HG02938 (cell line): Measurements from ENCODE around the gene PPHLN1.

Source experiments
- ATAC-seq: cut with Tn5 transposase; IDR thresholded peaks from one replicate; pipeline ENCODE4 v1.9.1; 2021; ENCODE audit warnings: mild to moderate bottlenecking, moderate library complexity; ENCODE audit not compliant: unreplicated experiment

PPHLN1 gene

GRCh38 chr12:42477941-42478340 lies 152.0 kb downstream of the PPHLN1 start:
- no peak for ATAC-seq

- ATAC-seq = no peak
These were observed 155.4 kb downstream of the PPHLN1 start for GRCh38 chr12:42481368-42481767.

GRCh38 chr12:42482041-42482747 lies 156.2 kb downstream of the PPHLN1 start:
- no peak for ATAC-seq

- ATAC-seq = peak; percentile 61
These were observed 157.0 kb downstream of the PPHLN1 start for GRCh38 chr12:42482748-42483520.

DNA sequence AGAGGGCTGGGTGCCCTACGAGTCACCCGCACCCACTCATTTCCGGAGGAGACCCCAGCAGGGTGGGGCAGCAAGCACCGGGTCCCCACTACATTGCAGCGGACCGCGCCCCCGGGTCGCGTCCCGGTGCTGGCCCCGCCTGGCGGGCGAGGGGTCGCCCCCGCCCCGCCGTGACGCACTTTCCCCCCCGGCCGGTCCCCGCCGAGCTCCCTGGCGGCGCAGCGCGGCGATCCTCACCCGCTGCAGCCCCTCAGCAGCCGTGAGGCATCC lies 157.5 kb downstream of the PPHLN1 start:
- ATAC-seq = peak; percentile 27

- no peak for ATAC-seq
These were observed 159.0 kb downstream of the PPHLN1 start for GRCh38 chr12:42484996-42485395.

DNA sequence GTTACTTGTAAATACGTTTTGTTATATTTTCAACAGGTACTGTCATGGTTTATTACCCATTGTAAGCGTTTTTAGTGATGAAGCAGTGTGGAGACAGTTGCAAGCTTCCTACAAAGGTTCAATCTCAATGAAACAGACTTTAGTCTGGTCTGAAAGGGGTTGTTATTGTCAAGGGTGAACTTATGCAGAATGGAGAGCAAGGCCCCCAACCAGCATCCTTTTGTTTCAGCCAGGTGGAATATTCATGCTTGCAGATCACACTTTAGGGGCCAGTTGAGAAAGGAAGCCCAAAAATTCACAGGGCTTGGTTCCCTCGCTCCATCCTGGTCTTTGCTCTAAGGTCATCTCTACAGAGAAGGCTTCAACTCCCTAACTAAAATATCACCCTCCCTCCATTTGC lies 159.9 kb downstream of the PPHLN1 start:
- ATAC-seq = no peak

DNA sequence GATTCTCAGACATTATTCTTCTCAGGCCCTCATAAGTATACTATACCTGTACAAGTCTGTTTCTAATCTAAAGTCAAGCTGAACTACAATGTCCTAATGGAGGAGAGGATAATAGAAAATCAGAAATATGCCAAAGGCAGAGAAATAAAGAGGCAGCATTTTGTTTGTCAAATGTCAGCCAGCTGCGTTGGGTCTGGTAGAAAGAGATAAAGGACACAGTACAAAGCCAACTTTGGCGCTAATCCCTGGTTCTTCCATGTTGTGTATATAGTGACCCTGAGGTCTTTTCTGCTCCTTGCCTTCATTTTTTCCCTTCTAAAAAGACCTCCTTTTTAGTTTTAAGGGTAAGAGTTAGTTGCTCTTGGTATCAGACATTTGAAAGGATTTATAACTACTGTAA lies 160.4 kb downstream of the PPHLN1 start:
- no peak for ATAC-seq

DNA sequence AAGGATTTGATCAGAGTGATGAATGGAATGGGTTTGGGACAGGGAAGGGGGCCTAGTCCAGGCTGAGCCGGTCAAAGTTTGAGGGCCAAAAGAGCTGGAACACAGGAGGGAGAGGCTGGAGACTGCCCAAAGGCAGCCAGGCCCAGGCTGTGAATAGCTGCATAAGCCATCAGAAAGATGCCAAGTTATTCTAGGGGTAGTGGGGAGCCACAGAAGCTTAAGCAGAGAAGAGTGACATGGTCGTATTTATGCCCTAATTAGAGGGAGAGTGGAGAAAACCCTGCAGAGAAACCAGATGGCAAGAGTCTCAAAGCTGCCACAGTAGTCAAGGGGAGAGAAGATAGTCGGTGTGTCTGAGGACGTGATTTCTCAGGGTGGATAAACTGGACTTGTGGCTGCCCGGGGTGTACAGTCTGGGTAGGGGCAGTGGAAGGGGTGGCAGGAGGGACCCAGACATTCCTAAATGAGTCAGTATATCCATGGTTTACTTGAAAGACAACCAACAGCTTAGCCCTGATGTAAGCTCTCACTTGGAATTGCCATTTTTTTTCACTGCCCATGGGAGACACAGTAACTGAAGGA lies 164.4 kb downstream of the PPHLN1 start:
- ATAC-seq = no peak
